ENCODE measurements around the gene RASSF1. TPM values are rescaled to one million over a fixed set of nuclear protein-coding genes. Genes with fewer than 3 reads are reported as not detected.

The RASSF1 gene
- total RNA-seq, 2 experiments from 2014 or later, result 68.0 to 71.2 TPM

GRCh38 chr3:50304601-50305000, 36.0 kb downstream of the RASSF1 start:
- intact Hi-C loops (cut with DNase I, micrococcal nuclease), result no loop called here
- no peaks in the 10 kb centered on the region for H3K27me3 Mint-ChIP-seq
- no peak for TF ChIP-seq CTCF (IDR thresholded peaks at IDR 0.05)
- ATAC-seq (ENCODE audit: poor library complexity) (no peak), DNase-seq (peak in 1 of 14 experiments; percentile 16)
- no peaks in the 10 kb centered on the region for H3K9me3 Mint-ChIP-seq
- Histone ChIP-seq H3K4me3 (ENCODE audit: low read length) (no peak overlapping the region), H3K9me3 (ENCODE audit: control insufficient read depth in 1 of 2, insufficient read depth in 1 of 2, low read length in 2 of 2) (peaks cover 0 to 8% of the 10 kb centered on the region in 2 experiments), H3K27me3 (ENCODE audit: control insufficient read depth in 1 of 2, insufficient read depth in 2 of 2, low read length in 2 of 2) (no peaks in the 10 kb centered on the region), H3K27ac (ENCODE audit: low read depth in 1 of 2, low read length in 2 of 2) (no peak overlapping the region), H3K36me3 (ENCODE audit: insufficient read depth, low read length) (no peaks in the 10 kb centered on the region), H3K4me1 (ENCODE audit: insufficient read depth, low read length) (peaks cover 11% of the 10 kb centered on the region)
- CTCF ChIA-PET, result no interaction called here
- H3K4me3 Mint-ChIP-seq, result no peak overlapping the region
- peak overlapping the region; percentile 40 for H3K27ac Mint-ChIP-seq
- H3K36me3 Mint-ChIP-seq (ENCODE audit: low read depth), result no peaks in the 10 kb centered on the region
- POLR2A ChIA-PET, result interaction anchor here (0.9 kb wide), 1 partner anchor 10 kb away, joined by 3 read pairs; no protein-coding TSS in a partner anchor
- peaks cover 10% of the 10 kb centered on the region for H3K4me1 Mint-ChIP-seq (ENCODE audit: low read depth)

GRCh38 chr3:50303013-50303815, 37.4 kb downstream of the RASSF1 start, which contains the start of gene HYAL1:
Gene HYAL1, minus strand, starts transcription at chr3:50303574. Its CDS starts 618 bp downstream, at chr3:50302956.
- no peak for ATAC-seq (ENCODE audit: poor library complexity)
- H3K36me3 ChIP-seq (ENCODE audit: insufficient read depth, low read length), result no peaks in the 10 kb centered on the region
- Mint-ChIP-seq H3K4me1 (ENCODE audit: low read depth) (peaks cover 24% of the 10 kb centered on the region), H3K4me3 (no peak within 1 kb of the TSS), H3K27me3 (no peaks in the 10 kb centered on the region), H3K9me3 (no peaks in the 10 kb centered on the region), H3K36me3 (ENCODE audit: low read depth) (peaks cover 7% of the 10 kb centered on the region), H3K27ac (no peak within 1 kb of the TSS)
- ChIA-PET CTCF (no interaction called here), POLR2A (interaction anchor here (1.4 kb wide), 1 partner anchor 18 kb away, joined by 4 read pairs; no protein-coding TSS in a partner anchor)
- no peaks in the 10 kb centered on the region for H3K9me3 ChIP-seq (ENCODE audit: control insufficient read depth in 1 of 2, insufficient read depth in 1 of 2, low read length in 2 of 2)
- peak in 1 of 14 experiments; percentile 28 for DNase-seq
- no peaks in the 10 kb centered on the region for H3K27me3 ChIP-seq (ENCODE audit: control insufficient read depth in 1 of 2, insufficient read depth in 2 of 2, low read length in 2 of 2)
- intact Hi-C loops (cut with DNase I, micrococcal nuclease), result no loop called here
- H3K4me1 ChIP-seq (ENCODE audit: insufficient read depth, low read length), result peaks cover 22% of the 10 kb centered on the region
- no peak within 1 kb of the TSS for H3K4me3 ChIP-seq (ENCODE audit: low read length)
- no peak within 1 kb of the TSS for H3K27ac ChIP-seq (ENCODE audit: low read depth in 1 of 2, low read length in 2 of 2)
- TF ChIP-seq CTCF (IDR thresholded peaks at IDR 0.05), result no peak

- Mint-ChIP-seq H3K4me3 (peak overlapping the region; percentile 39), H3K27ac (no peak overlapping the region)
Measured at GRCh38 chr3:50302095-50303012, 38.3 kb downstream of the RASSF1 start.

More at GRCh38 chr3:50302095-50303012, 38.3 kb downstream of the RASSF1 start:
- Histone ChIP-seq H3K27ac (ENCODE audit: low read depth in 1 of 2, low read length in 2 of 2) (no peak overlapping the region), H3K27me3 (ENCODE audit: control insufficient read depth in 1 of 2, insufficient read depth in 2 of 2, low read length in 2 of 2) (no peaks in the 10 kb centered on the region), H3K4me3 (ENCODE audit: low read length) (no peak overlapping the region), H3K9me3 (ENCODE audit: control insufficient read depth in 1 of 2, insufficient read depth in 1 of 2, low read length in 2 of 2) (no peaks in the 10 kb centered on the region), H3K36me3 (ENCODE audit: insufficient read depth, low read length) (no peaks in the 10 kb centered on the region), H3K4me1 (ENCODE audit: insufficient read depth, low read length) (peaks cover 30% of the 10 kb centered on the region)
- Mint-ChIP-seq H3K36me3 (ENCODE audit: low read depth) (peaks cover 7% of the 10 kb centered on the region), H3K9me3 (no peaks in the 10 kb centered on the region), H3K4me1 (ENCODE audit: low read depth) (peaks cover 30% of the 10 kb centered on the region), H3K27me3 (no peaks in the 10 kb centered on the region)
- ATAC-seq (ENCODE audit: poor library complexity) (no peak), DNase-seq (peak in 1 of 14 experiments; percentile 35)
- ChIA-PET CTCF (no interaction called here), POLR2A (interaction anchor here (1.4 kb wide), 1 partner anchor 19 kb away, joined by 4 read pairs; no protein-coding TSS in a partner anchor)
- TF ChIP-seq CTCF (IDR thresholded peaks at IDR 0.05), result no peak
- intact Hi-C loops (cut with DNase I, micrococcal nuclease), result loop anchor here in 1 of 2 experiments (1.0 kb wide), 1 partner anchor 17 kb away; no protein-coding TSS in a partner anchor

Data from CD4-positive, alpha-beta T cell (primary cell).